ENCODE results near the gene NUFIP2.

The NUFIP2 gene

DNA sequence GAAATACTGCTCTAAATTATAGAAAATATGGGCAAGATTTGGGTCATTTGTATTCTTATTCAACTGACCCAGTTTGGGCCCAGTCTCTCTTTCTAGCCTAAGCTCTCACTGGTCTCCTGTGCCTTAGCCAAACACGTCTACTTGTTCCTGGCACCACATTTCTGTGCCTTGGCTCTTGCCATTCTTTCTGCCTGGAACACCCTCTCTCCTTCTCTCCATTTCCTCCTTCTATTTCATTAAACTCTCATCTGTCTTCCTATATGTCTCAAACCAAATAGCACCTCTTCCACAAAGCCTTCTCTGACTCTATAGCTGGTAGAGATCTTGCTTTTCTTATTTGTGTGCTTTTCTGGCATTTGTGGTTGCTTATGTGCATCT is 37.7 kb upstream of the NUFIP2 start:
- Histone ChIP-seq H4K8ac (ENCODE audit: low read depth, low read length) (no peak overlapping the region), H3K4me2 (ENCODE audit: low read length) (no peak overlapping the region), H4K91ac (ENCODE audit: low read depth, low read length) (no peak overlapping the region), H2BK120ac (ENCODE audit: insufficient read depth, low read length, poor library complexity) (no peak overlapping the region), H3K4me1 (ENCODE audit: control insufficient read depth in 1 of 2, insufficient read depth in 2 of 2, low read length in 2 of 2) (no peaks in the 10 kb centered on the region), H3K27ac (ENCODE audit: low read depth, low read length) (no peak overlapping the region), H4K12ac (ENCODE audit: low read depth, low read length) (no peak overlapping the region), H3K27me3 (ENCODE audit: insufficient read depth, low read length) (no peaks in the 10 kb centered on the region), H2AFZ (ENCODE audit: insufficient read depth, low read length, poor library complexity) (no peak overlapping the region), H2BK5ac (ENCODE audit: low read depth, low read length, poor library complexity) (no peak overlapping the region), H2BK12ac (ENCODE audit: low read length) (no peak overlapping the region), H3K4ac (ENCODE audit: low read depth, low read length) (no peak overlapping the region), H3K9me3 (ENCODE audit: insufficient read depth, low read depth, low read length) (no peaks in the 10 kb centered on the region), H3K9ac (ENCODE audit: low read length) (no peak overlapping the region), H3K79me1 (ENCODE audit: low read length) (no peaks in the 10 kb centered on the region), H2AK5ac (ENCODE audit: low read length) (no peak overlapping the region), H3K4me3 (ENCODE audit: low read depth, low read length) (no peak overlapping the region), H3K18ac (ENCODE audit: low read length) (no peak overlapping the region), H3K23ac (ENCODE audit: low read length) (no peak overlapping the region), H3K36me3 (ENCODE audit: control insufficient read depth in 1 of 2, insufficient read depth in 2 of 2, low read length in 2 of 2) (no peaks in the 10 kb centered on the region), H3K79me2 (ENCODE audit: control insufficient read depth, insufficient read depth, low read length, poor library complexity) (no peaks in the 10 kb centered on the region), H3K14ac (ENCODE audit: low read length) (no peak overlapping the region)
- WGBS (ENCODE audit: extremely low coverage, insufficient coverage, insufficient read length): no CpG with 5 or more reads among the region's 1 CpG
- no peak for DNase-seq

- no peaks in the 10 kb centered on the region for H3K4me1 ChIP-seq (ENCODE audit: control insufficient read depth in 1 of 2, insufficient read depth in 2 of 2, low read length in 2 of 2)
- H4K12ac ChIP-seq (ENCODE audit: low read depth, low read length): no peak overlapping the region
- DNase-seq: no peak
- no peak overlapping the region for H2AK5ac ChIP-seq (ENCODE audit: low read length)
- H3K79me1 ChIP-seq (ENCODE audit: low read length): no peaks in the 10 kb centered on the region
- H2AFZ ChIP-seq (ENCODE audit: insufficient read depth, low read length, poor library complexity): no peak overlapping the region
- H3K79me2 ChIP-seq (ENCODE audit: control insufficient read depth, insufficient read depth, low read length, poor library complexity): no peaks in the 10 kb centered on the region
- H3K9me3 ChIP-seq (ENCODE audit: insufficient read depth, low read depth, low read length): no peaks in the 10 kb centered on the region
- no peak overlapping the region for H3K9ac ChIP-seq (ENCODE audit: low read length)
- H3K27ac ChIP-seq (ENCODE audit: low read depth, low read length): no peak overlapping the region
- H4K91ac ChIP-seq (ENCODE audit: low read depth, low read length): no peak overlapping the region
- no peaks in the 10 kb centered on the region for H3K36me3 ChIP-seq (ENCODE audit: control insufficient read depth in 1 of 2, insufficient read depth in 2 of 2, low read length in 2 of 2)
- no peak overlapping the region for H4K8ac ChIP-seq (ENCODE audit: low read depth, low read length)
- no peak overlapping the region for H2BK120ac ChIP-seq (ENCODE audit: insufficient read depth, low read length, poor library complexity)
- H3K18ac ChIP-seq (ENCODE audit: low read length): no peak overlapping the region
- no CpG with 5 or more reads among the region's 3 CpGs for WGBS (ENCODE audit: extremely low coverage, insufficient coverage, insufficient read length)
- H3K4me3 ChIP-seq (ENCODE audit: low read depth, low read length): no peak overlapping the region
- H3K14ac ChIP-seq (ENCODE audit: low read length): no peak overlapping the region
- H3K4ac ChIP-seq (ENCODE audit: low read depth, low read length): no peak overlapping the region
- H3K27me3 ChIP-seq (ENCODE audit: insufficient read depth, low read length): no peaks in the 10 kb centered on the region
- no peak overlapping the region for H2BK5ac ChIP-seq (ENCODE audit: low read depth, low read length, poor library complexity)
- no peak overlapping the region for H2BK12ac ChIP-seq (ENCODE audit: low read length)
- H3K4me2 ChIP-seq (ENCODE audit: low read length): no peak overlapping the region
- no peak overlapping the region for H3K23ac ChIP-seq (ENCODE audit: low read length)
These were observed 37.2 kb upstream of the NUFIP2 start for GRCh38 chr17:29331075-29331707.

GRCh38 chr17:29327412-29327811 is 33.5 kb upstream of the NUFIP2 start:
- H3K4me2 ChIP-seq (ENCODE audit: low read length): no peak overlapping the region
- no peaks in the 10 kb centered on the region for H3K36me3 ChIP-seq (ENCODE audit: control insufficient read depth in 1 of 2, insufficient read depth in 2 of 2, low read length in 2 of 2)
- H3K9me3 ChIP-seq (ENCODE audit: insufficient read depth, low read depth, low read length): no peaks in the 10 kb centered on the region
- no peak overlapping the region for H3K18ac ChIP-seq (ENCODE audit: low read length)
- no peak overlapping the region for H3K23ac ChIP-seq (ENCODE audit: low read length)
- H2AFZ ChIP-seq (ENCODE audit: insufficient read depth, low read length, poor library complexity): no peak overlapping the region
- no peak overlapping the region for H3K14ac ChIP-seq (ENCODE audit: low read length)
- no peak overlapping the region for H4K8ac ChIP-seq (ENCODE audit: low read depth, low read length)
- H3K4me1 ChIP-seq (ENCODE audit: control insufficient read depth in 1 of 2, insufficient read depth in 2 of 2, low read length in 2 of 2): no peaks in the 10 kb centered on the region
- no peak overlapping the region for H2BK5ac ChIP-seq (ENCODE audit: low read depth, low read length, poor library complexity)
- no peak overlapping the region for H3K4ac ChIP-seq (ENCODE audit: low read depth, low read length)
- H2BK12ac ChIP-seq (ENCODE audit: low read length): no peak overlapping the region
- no peak overlapping the region for H3K9ac ChIP-seq (ENCODE audit: low read length)
- no peak overlapping the region for H4K91ac ChIP-seq (ENCODE audit: low read depth, low read length)
- H4K12ac ChIP-seq (ENCODE audit: low read depth, low read length): no peak overlapping the region
- WGBS (ENCODE audit: extremely low coverage, insufficient coverage, insufficient read length): no CpG with 5 or more reads among the region's 5 CpGs
- DNase-seq: no peak
- H3K79me2 ChIP-seq (ENCODE audit: control insufficient read depth, insufficient read depth, low read length, poor library complexity): no peaks in the 10 kb centered on the region
- no peak overlapping the region for H3K27ac ChIP-seq (ENCODE audit: low read depth, low read length)
- H2BK120ac ChIP-seq (ENCODE audit: insufficient read depth, low read length, poor library complexity): no peak overlapping the region
- no peaks in the 10 kb centered on the region for H3K79me1 ChIP-seq (ENCODE audit: low read length)
- no peaks in the 10 kb centered on the region for H3K27me3 ChIP-seq (ENCODE audit: insufficient read depth, low read length)
- H2AK5ac ChIP-seq (ENCODE audit: low read length): no peak overlapping the region
- H3K4me3 ChIP-seq (ENCODE audit: low read depth, low read length): no peak overlapping the region

- Histone ChIP-seq H4K8ac (ENCODE audit: low read depth, low read length) (no peak overlapping the region), H3K14ac (ENCODE audit: low read length) (no peak overlapping the region), H3K4ac (ENCODE audit: low read depth, low read length) (no peak overlapping the region), H2AK5ac (ENCODE audit: low read length) (no peak overlapping the region), H3K23ac (ENCODE audit: low read length) (no peak overlapping the region), H3K27ac (ENCODE audit: low read depth, low read length) (no peak overlapping the region), H3K4me3 (ENCODE audit: low read depth, low read length) (no peak overlapping the region), H3K79me2 (ENCODE audit: control insufficient read depth, insufficient read depth, low read length, poor library complexity) (no peaks in the 10 kb centered on the region), H2BK5ac (ENCODE audit: low read depth, low read length, poor library complexity) (no peak overlapping the region), H2AFZ (ENCODE audit: insufficient read depth, low read length, poor library complexity) (no peak overlapping the region), H3K79me1 (ENCODE audit: low read length) (no peaks in the 10 kb centered on the region), H3K9ac (ENCODE audit: low read length) (no peak overlapping the region), H3K36me3 (ENCODE audit: control insufficient read depth in 1 of 2, insufficient read depth in 2 of 2, low read length in 2 of 2) (no peaks in the 10 kb centered on the region), H3K4me2 (ENCODE audit: low read length) (no peak overlapping the region), H2BK120ac (ENCODE audit: insufficient read depth, low read length, poor library complexity) (no peak overlapping the region), H4K12ac (ENCODE audit: low read depth, low read length) (no peak overlapping the region), H3K18ac (ENCODE audit: low read length) (no peak overlapping the region), H3K4me1 (ENCODE audit: control insufficient read depth in 1 of 2, insufficient read depth in 2 of 2, low read length in 2 of 2) (no peaks in the 10 kb centered on the region), H4K91ac (ENCODE audit: low read depth, low read length) (no peak overlapping the region), H3K9me3 (ENCODE audit: insufficient read depth, low read depth, low read length) (no peaks in the 10 kb centered on the region), H2BK12ac (ENCODE audit: low read length) (no peak overlapping the region), H3K27me3 (ENCODE audit: insufficient read depth, low read length) (no peaks in the 10 kb centered on the region)
- WGBS (ENCODE audit: extremely low coverage, insufficient coverage, insufficient read length): no CpG with 5 or more reads among the region's 6 CpGs
- DNase-seq: no peak
These were observed 32.3 kb upstream of the NUFIP2 start for GRCh38 chr17:29326023-29326813.
